Measurements from ENCODE around the gene TIMM22.

The TIMM22 gene

GRCh38 chr17:986322-986929, 10.5 kb upstream of the TIMM22 start:
- TF ChIP-seq CTCF (IDR thresholded peaks at IDR 0.05): no peak

- no peak for TF ChIP-seq CTCF (IDR thresholded peaks at IDR 0.05)
Observed at GRCh38 chr17:987931-988330, 9.0 kb upstream of the TIMM22 start.

- no peak for TF ChIP-seq CTCF (IDR thresholded peaks at IDR 0.05)
Observed at GRCh38 chr17:988561-988960, 8.4 kb upstream of the TIMM22 start.

GRCh38 chr17:992933-993332, 4.0 kb upstream of the TIMM22 start:
- no peak for TF ChIP-seq CTCF (IDR thresholded peaks at IDR 0.05)

- TF ChIP-seq CTCF (IDR thresholded peaks at IDR 0.05): no peak
Observed at GRCh38 chr17:998111-998510, 1.2 kb downstream of the TIMM22 start.

- no peak for TF ChIP-seq CTCF (IDR thresholded peaks at IDR 0.05)
Observed at GRCh38 chr17:1000597-1001461, 3.9 kb downstream of the TIMM22 start.

GRCh38 chr17:1001640-1002411, 4.9 kb downstream of the TIMM22 start:
- TF ChIP-seq CTCF (IDR thresholded peaks at IDR 0.05): no peak
